Osteoblast (primary cell): ENCODE results near the gene ELK4. TPM values are rescaled to one million over a fixed set of nuclear protein-coding genes. Genes with fewer than 3 reads are reported as not detected.

Experiments used
- DNase-seq: peaks from one replicate; pipeline ENCODE4 v3.0.0; 2011; ENCODE audit warnings: low spot score, mixed read lengths; ENCODE audit not compliant: insufficient read length; ENCODE audit errors: missing footprints
- H2AFZ ChIP-seq: 2 replicates; pipeline ENCODE4 v1.6.0; 2011; ENCODE audit warnings: mild to moderate bottlenecking, low read length
- H3K27ac ChIP-seq: 2 replicates; pipeline ENCODE4 v1.5.1; 2011; ENCODE audit warnings: mild to moderate bottlenecking, low read depth, low read length, moderate library complexity
- H3K27me3 ChIP-seq: 2 replicates; pipeline ENCODE4 v1.6.0; 2012; ENCODE audit warnings: mild to moderate bottlenecking, control low read depth, inconsistent platforms, low read length, moderate library complexity; ENCODE audit not compliant: insufficient read depth
- H3K36me3 ChIP-seq: 2 replicates; pipeline ENCODE4 v1.5.1; 2011; ENCODE audit warnings: mild to moderate bottlenecking, low read length, control low read depth, moderate library complexity; ENCODE audit not compliant: insufficient read depth
- H3K4me1 ChIP-seq: 2 replicates; pipeline ENCODE4 v1.5.1; 2011; ENCODE audit warnings: mild to moderate bottlenecking, low read length, control low read depth, moderate library complexity; ENCODE audit not compliant: insufficient read depth
- H3K4me2 ChIP-seq: 2 replicates; pipeline ENCODE4 v1.6.0; 2011; ENCODE audit warnings: mild to moderate bottlenecking, low read length; ENCODE audit not compliant: insufficient read depth
- H3K4me3 ChIP-seq: fragments of 200-600 bp; sonication (generic); 3 replicates; pipeline ENCODE4 v1.5.1; 2012; ENCODE audit warnings: mild to moderate bottlenecking, low read length, inconsistent platforms; ENCODE audit not compliant: insufficient read depth
- H3K79me2 ChIP-seq: 2 replicates; pipeline ENCODE4 v1.6.0; 2012; ENCODE audit warnings: mild to moderate bottlenecking, low read length, control low read depth, inconsistent platforms; ENCODE audit not compliant: insufficient read depth
- H3K9me3 ChIP-seq: 2 replicates; pipeline ENCODE4 v1.5.1; 2011; ENCODE audit warnings: low read depth, low read length, control low read depth
- H4K20me1 ChIP-seq: 2 replicates; pipeline ENCODE4 v1.6.0; 2012; ENCODE audit warnings: mild to moderate bottlenecking, low read length, control low read depth; ENCODE audit not compliant: insufficient read depth
- CTCF ChIP-seq: IDR thresholded peaks from 2 replicates; pipeline ENCODE4 v1.5.1; 2011; ENCODE audit warnings: mild to moderate bottlenecking, low read depth, low read length, moderate library complexity; ENCODE audit errors: extremely low read depth
- small RNA-seq: library from RNA; depleted of rRNA; stranded (forward); fragments of <200 nt; gene quantifications from one replicate; pipeline ENCODE3, GENCODE V24; 2012
- total RNA-seq: library from RNA; depleted of rRNA; stranded (reverse); fragments of >200 nt; gene quantifications from 2 replicates; pipeline ENCODE4 v1.2.3, GENCODE V29; 2012

ELK4 gene
- total RNA-seq, 1 donor = 27.1 TPM

- H3K4me3 ChIP-seq = no peak overlapping the region
- no peak for DNase-seq
- no peak overlapping the region for H2AFZ ChIP-seq
- peaks cover 46% of the 10 kb centered on the region for H3K27me3 ChIP-seq
- H3K4me2 ChIP-seq = no peak overlapping the region
- H3K9me3 ChIP-seq = no peaks in the 10 kb centered on the region
- H3K4me1 ChIP-seq = no peaks in the 10 kb centered on the region
- H3K36me3 ChIP-seq = no peaks in the 10 kb centered on the region
- no peak overlapping the region for H3K27ac ChIP-seq
- TF ChIP-seq CTCF = no peak
- no peaks in the 10 kb centered on the region for H4K20me1 ChIP-seq
- no peaks in the 10 kb centered on the region for H3K79me2 ChIP-seq
These were observed 67.8 kb downstream of the ELK4 start for GRCh38 chr1:205563927-205564441.

DNA sequence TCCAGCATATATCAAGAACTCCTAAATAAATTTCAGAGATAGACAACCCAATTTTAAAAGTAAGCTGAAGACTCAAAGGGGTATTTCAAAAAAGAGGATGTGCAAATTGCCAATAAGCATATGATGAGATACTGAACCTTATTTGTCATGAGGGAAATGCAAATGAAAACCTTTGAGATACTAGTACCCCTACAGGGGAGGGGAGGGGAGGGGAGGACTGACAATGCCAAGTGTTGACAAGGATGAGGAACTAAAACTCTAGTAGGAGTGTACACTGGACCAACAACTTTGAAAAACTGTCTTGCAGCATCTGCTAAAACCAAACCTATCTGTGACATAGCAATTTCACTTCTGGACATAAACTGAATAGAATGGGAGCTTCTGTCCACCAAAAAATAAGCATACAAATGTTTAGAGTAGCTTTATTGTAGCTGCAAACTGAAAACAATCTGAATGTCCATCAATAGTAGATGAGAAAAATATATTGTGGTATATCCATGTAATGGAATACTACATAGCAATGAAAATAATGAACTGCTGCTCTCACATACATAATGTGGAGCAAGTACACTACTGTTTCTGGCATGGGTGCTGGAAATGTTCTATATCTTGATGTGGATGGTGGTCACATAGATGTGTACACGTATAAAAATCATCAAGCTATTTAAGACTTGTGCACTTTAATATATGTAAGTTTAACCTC lies 70.2 kb downstream of the ELK4 start:
- no peaks in the 10 kb centered on the region for H4K20me1 ChIP-seq
- H3K79me2 ChIP-seq = no peaks in the 10 kb centered on the region
- no peak for TF ChIP-seq CTCF
- peaks cover 31% of the 10 kb centered on the region for H3K27me3 ChIP-seq
- no peak overlapping the region for H3K27ac ChIP-seq
- no peaks in the 10 kb centered on the region for H3K36me3 ChIP-seq
- H3K4me1 ChIP-seq = no peaks in the 10 kb centered on the region
- DNase-seq = no peak
- H3K4me2 ChIP-seq = no peak overlapping the region
- no peaks in the 10 kb centered on the region for H3K9me3 ChIP-seq
- H2AFZ ChIP-seq = no peak overlapping the region
- H3K4me3 ChIP-seq = no peak overlapping the region

Small RNAs within 50 kb of the gene (small RNA-seq; reads per million reads assigned to genes)
- gene RNU2-19P = not detected
- gene RNU6-418P = not detected

Other genes with a start within 250 kb of the ELK4 start
- gene LEMD1, start 210.0 kb downstream of the ELK4 start, total RNA-seq = not detected in 2 replicates
- gene BLACAT1, start 176.0 kb downstream of the ELK4 start, total RNA-seq = not detected in 2 replicates
- gene CDK18, start 127.3 kb downstream of the ELK4 start, total RNA-seq = 0.29 and 0.72 TPM in 2 replicates
- 1.1 and 1.5 TPM in 2 replicates for gene SLC45A3, start 48.5 kb upstream of the ELK4 start, total RNA-seq
- gene NUCKS1, start 118.2 kb upstream of the ELK4 start, total RNA-seq = 132 and 140 TPM in 2 replicates
- 37.6 and 43.3 TPM in 2 replicates for gene RAB29, start 143.5 kb upstream of the ELK4 start, total RNA-seq
- 28.0 and 29.3 TPM in 2 replicates for gene SLC41A1, start 181.2 kb upstream of the ELK4 start, total RNA-seq
- 0.29 TPM in 1 of 2 replicates, not detected in the other for gene PM20D1, start 218.1 kb upstream of the ELK4 start, total RNA-seq